ENCODE data around the gene KHDRBS2. TPM values are rescaled to one million over a fixed set of nuclear protein-coding genes. Genes with fewer than 3 reads are reported as not detected.

KHDRBS2 gene
- total RNA-seq, 1 experiment from 2014 or later: 2.7 TPM

GRCh38 chr6:62323818-62324431, 37.9 kb upstream of the KHDRBS2 start:
- no peak overlapping the region for H2BK20ac ChIP-seq (ENCODE audit: low read depth, low read length, poor library complexity, severe bottlenecking)
- H3K9ac ChIP-seq (ENCODE audit: extremely low read depth, insufficient read length, low read length): no peak overlapping the region
- H3K79me2 ChIP-seq (ENCODE audit: insufficient read depth, low read length): no peaks in the 10 kb centered on the region
- no peaks in the 10 kb centered on the region for H3K23me2 ChIP-seq (ENCODE audit: insufficient read length, low read depth, low read length, poor library complexity, severe bottlenecking)
- H3T11ph ChIP-seq (ENCODE audit: low read length): no peak overlapping the region
- no peaks in the 10 kb centered on the region for H3K36me3 Mint-ChIP-seq (ENCODE audit: insufficient read depth in 1 of 3, low read depth in 3 of 3)
- H3K18ac ChIP-seq (ENCODE audit: insufficient read length, low read depth, low read length): no peak overlapping the region
- H4K8ac ChIP-seq (replicated peaks; ENCODE audit: insufficient read length, low read depth, low read length): no peak overlapping the region
- H3K9me3 ChIP-seq (ENCODE audit: control insufficient read depth, low read depth, low read length): no peaks in the 10 kb centered on the region
- no peak overlapping the region for H2BK120ac ChIP-seq (ENCODE audit: low read depth, low read length, poor library complexity, severe bottlenecking)
- H3K56ac ChIP-seq (ENCODE audit: insufficient read length, low read depth, low read length): no peak overlapping the region
- H4K91ac ChIP-seq (ENCODE audit: insufficient read length, low read depth, low read length): no peak overlapping the region
- H3K9me3 Mint-ChIP-seq: no peaks in the 10 kb centered on the region
- H3K27ac Mint-ChIP-seq: no peak overlapping the region
- H3K4me1 Mint-ChIP-seq: peaks cover 15% of the 10 kb centered on the region in 2 experiments
- no peaks in the 10 kb centered on the region for H3K4me1 ChIP-seq (ENCODE audit: insufficient read depth, low read length)
- no peak overlapping the region for H3K27ac ChIP-seq (ENCODE audit: insufficient read length, low read depth, low read length)
- no peak overlapping the region for H2BK12ac ChIP-seq (ENCODE audit: insufficient read length, low read depth, low read length)
- DNase-seq: no peak
- no peak overlapping the region for H4K5ac ChIP-seq (ENCODE audit: insufficient read length, low read depth, low read length)
- no peak overlapping the region for H2AFZ ChIP-seq (ENCODE audit: low read length)
- H4K20me1 ChIP-seq (ENCODE audit: control insufficient read depth, insufficient read depth, insufficient read length): no peaks in the 10 kb centered on the region
- TF ChIP-seq CTCF (conservative IDR thresholded peaks at IDR 0.05): no peak
- H3K4me2 ChIP-seq (ENCODE audit: insufficient read depth, insufficient read length, low read length): no peak overlapping the region
- no peaks in the 10 kb centered on the region for H3K79me1 ChIP-seq (ENCODE audit: insufficient read depth, low read depth, low read length, poor library complexity, severe bottlenecking)
- H2BK15ac ChIP-seq (ENCODE audit: low read depth, low read length): no peak overlapping the region
- H3K14ac ChIP-seq (ENCODE audit: insufficient read depth, low read length): no peak overlapping the region
- no peak overlapping the region for H2AK5ac ChIP-seq (ENCODE audit: insufficient read length, low read length)
- H3K27me3 ChIP-seq (ENCODE audit: insufficient read depth, low read length): no peaks in the 10 kb centered on the region
- no peak overlapping the region for H3K4me3 Mint-ChIP-seq
- H3K23ac ChIP-seq (ENCODE audit: insufficient read length, low read depth, low read length): no peak overlapping the region
- no peak overlapping the region for H2BK5ac ChIP-seq (ENCODE audit: insufficient read length, low read length)
- no peaks in the 10 kb centered on the region for H3K27me3 Mint-ChIP-seq (ENCODE audit: low read depth)
- no CpG with 5 or more reads among the region's 7 CpGs for WGBS (ENCODE audit: extremely low coverage, insufficient read length, low lambda C conversion rate)
- no peak overlapping the region for H3K4ac ChIP-seq (ENCODE audit: low read depth, low read length)

Measured in H9 (cell line).